Ecto neural progenitor cell (in vitro differentiated cells): ENCODE data around the gene CAMK2N1.
A peak's percentile ranks its signal among the peaks of the same experiment; 100 is the strongest.

Experiments used
- DNase-seq: peaks from one replicate; pipeline ENCODE4 v3.0.0-alpha.2; 2018; ENCODE audit warnings: low spot score

Gene CAMK2N1

GRCh38 chr1:20443703-20444586 is 42.1 kb downstream of the CAMK2N1 start:
- no peak for DNase-seq

- no peak for DNase-seq
Measured at GRCh38 chr1:20442920-20443625, 42.9 kb downstream of the CAMK2N1 start.

GRCh38 chr1:20440785-20441200 is 45.2 kb downstream of the CAMK2N1 start:
- DNase-seq, result peak; percentile 63

- DNase-seq, result no peak
Measured at GRCh38 chr1:20439282-20439681, 46.7 kb downstream of the CAMK2N1 start.

- DNase-seq, result no peak
Measured at GRCh38 chr1:20437640-20438039, 48.4 kb downstream of the CAMK2N1 start.

- DNase-seq, result no peak
Measured at GRCh38 chr1:20432891-20433290, 53.1 kb downstream of the CAMK2N1 start.
